Panc1 (cell line): ENCODE results near the gene NPAS3. TPM values are rescaled to one million over a fixed set of nuclear protein-coding genes. Genes with fewer than 3 reads are reported as not detected.

Source experiments
- ATAC-seq: fragments of 200-7000 bp; cut with Tn5 transposase; 2 replicates; pipeline ENCODE4 v1.9.1; 2020; ENCODE audit warnings: mild to moderate bottlenecking, moderate library complexity
- BruUV-seq: library from RNA; stranded (reverse); fragments of 400-500 nt; replicated peaks from 2 replicates; lab custom pipeline; 2021; lab: Mats Ljungman, UMichigan
- CTCF ChIA-PET: fragments of 300-600 bp; sonication (Branson Sonifier 250); formaldehyde crosslinking; loops from one replicate; lab custom pipeline; 2022; ENCODE audit warnings: antibody characterized with exemption; lab: Charles Lee
- POLR2A ChIA-PET: fragments of 300-600 bp; sonication (Branson Sonifier 250); formaldehyde crosslinking; loops from one replicate; lab custom pipeline; 2022; ENCODE audit warnings: antibody characterized with exemption; lab: Charles Lee
- DNase-seq: peaks from one replicate; pipeline ENCODE4 v3.0.0-alpha.2; 2010; ENCODE audit warnings: low read depth, low spot score
- H3K27ac ChIP-seq: 2 replicates; pipeline ENCODE4 v1.5.1; 2011; ENCODE audit warnings: mild to moderate bottlenecking, low read length, inconsistent platforms
- H3K27me3 ChIP-seq: fragments of 200-500 bp; sonication (Bioruptor generic); 2 replicates; pipeline ENCODE4 v1.6.0; 2014; ENCODE audit warnings: low read length, inconsistent platforms; ENCODE audit not compliant: control insufficient read depth, insufficient read depth
- H3K36me3 ChIP-seq: fragments of 200-500 bp; sonication (Bioruptor generic); 2 replicates; pipeline ENCODE4 v1.5.1; 2014; ENCODE audit warnings: inconsistent platforms, mild to moderate bottlenecking, low read length, moderate library complexity; ENCODE audit not compliant: control insufficient read depth, insufficient read depth
- H3K4me1 ChIP-seq: 2 replicates; pipeline ENCODE4 v1.5.1; 2011; ENCODE audit warnings: inconsistent platforms, mild to moderate bottlenecking, low read length, moderate library complexity; ENCODE audit not compliant: control insufficient read depth, insufficient read depth
- H3K4me3 ChIP-seq, 2 experiments: 2 replicates each; pipeline ENCODE4 v1.5.1; 2011 to 2012; ENCODE audit warnings: low read depth in 2 of 2, low read length in 2 of 2, mild to moderate bottlenecking in 2 of 2, inconsistent platforms in 1 of 2, moderate library complexity in 1 of 2
- H3K9me3 ChIP-seq: fragments of 200-500 bp; sonication (Bioruptor generic); 2 replicates; pipeline ENCODE4 v1.5.1; 2014; ENCODE audit warnings: low read depth, mild to moderate bottlenecking, inconsistent platforms, low read length, moderate library complexity; ENCODE audit not compliant: control insufficient read depth, insufficient read depth
- POLR2AphosphoS5 ChIP-seq: IDR thresholded peaks from 2 replicates; pipeline ENCODE4 v1.6.1; 2012; ENCODE audit warnings: mild to moderate bottlenecking, low read depth, low read length, moderate library complexity
- REST ChIP-seq, 2 experiments: IDR thresholded peaks; 2 replicates each; pipeline ENCODE4 v1.6.1; 2011 to 2012; ENCODE audit warnings: low read depth in 2 of 2, control low read depth in 1 of 2, low read length in 1 of 2, mild to moderate bottlenecking in 1 of 2, moderate library complexity in 1 of 2; ENCODE audit not compliant: insufficient read depth in 1 of 2
- SIN3A ChIP-seq: IDR thresholded peaks from 2 replicates; pipeline ENCODE4 v1.6.1; 2012; ENCODE audit warnings: low read depth, mild to moderate bottlenecking, low read length, moderate library complexity, borderline replicate concordance; ENCODE audit not compliant: insufficient read depth
- TCF7L2 ChIP-seq: IDR thresholded peaks from 2 replicates; pipeline ENCODE4 v1.6.1; 2011; ENCODE audit warnings: mild to moderate bottlenecking, low read depth, low read length, inconsistent platforms
- in situ Hi-C: cut with HindIII; loops from 2 replicates; pipeline ENCODE4 v1.10.0; 2016; ENCODE audit warnings: low sequenced_read_pairs, low pct_unique_long_range_greater_than_20kb
- intact Hi-C: fragments of 100-400 bp; cut with micrococcal nuclease; formaldehyde crosslinking; loops from one replicate; pipeline ENCODE4 v1.10.0; 2022; ENCODE audit not compliant: unreplicated experiment
- total RNA-seq: library from RNA; stranded (reverse); gene quantifications from one replicate; pipeline ENCODE4 v1.2.1, GENCODE V29; 2021; ENCODE audit not compliant: unreplicated experiment
- TF ChIP-seq, protein P1 (sequence below): fragments of 450-650 bp; IDR thresholded peaks from 2 replicates; pipeline ENCODE4 v1.5.1; 2017; ENCODE audit warnings: mild to moderate bottlenecking

Gene NPAS3
- total RNA-seq, 1 experiment from 2014 or later: 0.23 TPM

- ATAC-seq: no peak
- in situ Hi-C loops: no loop called here
- ChIA-PET POLR2A (no interaction called here), CTCF (no interaction called here)
- H3K4me3 ChIP-seq: no peak overlapping the region
- no TSS peak for BruUV-seq
- TF ChIP-seq, protein P1, sequence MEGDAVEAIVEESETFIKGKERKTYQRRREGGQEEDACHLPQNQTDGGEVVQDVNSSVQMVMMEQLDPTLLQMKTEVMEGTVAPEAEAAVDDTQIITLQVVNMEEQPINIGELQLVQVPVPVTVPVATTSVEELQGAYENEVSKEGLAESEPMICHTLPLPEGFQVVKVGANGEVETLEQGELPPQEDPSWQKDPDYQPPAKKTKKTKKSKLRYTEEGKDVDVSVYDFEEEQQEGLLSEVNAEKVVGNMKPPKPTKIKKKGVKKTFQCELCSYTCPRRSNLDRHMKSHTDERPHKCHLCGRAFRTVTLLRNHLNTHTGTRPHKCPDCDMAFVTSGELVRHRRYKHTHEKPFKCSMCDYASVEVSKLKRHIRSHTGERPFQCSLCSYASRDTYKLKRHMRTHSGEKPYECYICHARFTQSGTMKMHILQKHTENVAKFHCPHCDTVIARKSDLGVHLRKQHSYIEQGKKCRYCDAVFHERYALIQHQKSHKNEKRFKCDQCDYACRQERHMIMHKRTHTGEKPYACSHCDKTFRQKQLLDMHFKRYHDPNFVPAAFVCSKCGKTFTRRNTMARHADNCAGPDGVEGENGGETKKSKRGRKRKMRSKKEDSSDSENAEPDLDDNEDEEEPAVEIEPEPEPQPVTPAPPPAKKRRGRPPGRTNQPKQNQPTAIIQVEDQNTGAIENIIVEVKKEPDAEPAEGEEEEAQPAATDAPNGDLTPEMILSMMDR: no peak
- no peak for TF ChIP-seq TCF7L2
- TF ChIP-seq REST (IDR thresholded peaks at IDR 0.05; ENCODE audit: insufficient read depth in 1 of 2, low read depth in 2 of 2, low read length in 1 of 2): no peak
- TF ChIP-seq SIN3A: no peak
- TF ChIP-seq POLR2AphosphoS5: no peak
- H3K27me3 ChIP-seq: no peaks in the 10 kb centered on the region
- H3K27ac ChIP-seq: no peak overlapping the region
- no peak for DNase-seq
- H3K9me3 ChIP-seq: no peaks in the 10 kb centered on the region
- intact Hi-C loops: no loop called here
- H3K36me3 ChIP-seq: no peaks in the 10 kb centered on the region
- H3K4me1 ChIP-seq: no peaks in the 10 kb centered on the region
Measured at GRCh38 chr14:33563191-33563900, 624.7 kb downstream of the NPAS3 start.

DNA sequence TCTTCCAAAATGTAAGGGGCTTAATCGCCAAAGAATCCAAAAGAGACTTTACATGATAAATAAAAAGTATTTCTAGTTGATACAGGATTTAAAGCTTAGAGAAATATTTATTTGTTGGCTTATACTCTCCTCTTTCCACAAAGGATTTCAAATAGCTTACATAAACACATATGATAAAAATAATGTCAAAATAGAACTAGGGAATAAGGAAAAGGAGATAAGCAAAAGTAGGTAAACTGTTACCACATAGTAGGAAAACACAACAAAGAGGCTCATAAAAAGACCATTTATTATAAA, 625.2 kb downstream of the NPAS3 start:
- H3K4me1 ChIP-seq: no peaks in the 10 kb centered on the region
- TF ChIP-seq SIN3A (no peak), TCF7L2 (no peak)
- TF ChIP-seq, protein P1: no peak
- no peaks in the 10 kb centered on the region for H3K27me3 ChIP-seq
- no TSS peak for BruUV-seq
- H3K27ac ChIP-seq: no peak overlapping the region
- intact Hi-C loops: no loop called here
- DNase-seq (no peak), ATAC-seq (no peak)
- in situ Hi-C loops: no loop called here
- no peaks in the 10 kb centered on the region for H3K9me3 ChIP-seq
- CTCF ChIA-PET: no interaction called here
- POLR2A ChIA-PET: no interaction called here
- H3K4me3 ChIP-seq: no peak overlapping the region
- no peaks in the 10 kb centered on the region for H3K36me3 ChIP-seq
